H1 (cell line): ENCODE measurements around the gene CUTA. TPM values are rescaled to one million over a fixed set of nuclear protein-coding genes. Genes with fewer than 3 reads are reported as not detected.
A peak's percentile ranks its signal among the peaks of the same experiment; 100 is the strongest.

Experiments
- CTCF ChIA-PET: fragments of 300-600 bp; sonication (Branson Sonifier 250); formaldehyde crosslinking; loops from one replicate; lab custom pipeline; 2021; ENCODE audit not compliant: partially characterized antibody; lab: Charles Lee
- POLR2A ChIA-PET: fragments of 300-600 bp; sonication (Branson Sonifier 250); formaldehyde crosslinking; loops from one replicate; lab custom pipeline; 2021; ENCODE audit warnings: inconsistent platforms; ENCODE audit not compliant: partially characterized antibody; lab: Charles Lee
- DNase-seq, 2 experiments: peaks; one replicate each; pipeline versions ENCODE4 v3.0.0 to v3.0.0-alpha.2; 2010 to 2022; ENCODE audit warnings: low spot score in 2 of 2, low read depth in 1 of 2, mixed read lengths in 1 of 2
- FAIRE-seq: peaks from 2 replicates; lab custom pipeline; 2011; peaks lifted over from hg19 to GRCh38; lab: Jason Lieb, UNC
- H2AFZ ChIP-seq: 2 replicates; pipeline ENCODE4 v1.8.1; 2012; ENCODE audit warnings: low read length, inconsistent platforms
- H2AK5ac ChIP-seq: 2 replicates; pipeline ENCODE4 v1.6.1; 2013; ENCODE audit warnings: low read depth, low read length
- H2BK120ac ChIP-seq: replicated peaks from 2 replicates; pipeline ENCODE3; 2013; ENCODE audit warnings: low read depth, low read length, inconsistent platforms
- H2BK12ac ChIP-seq: 2 replicates; pipeline ENCODE4 v1.6.1; 2013; ENCODE audit warnings: low read depth, low read length
- H2BK15ac ChIP-seq: 2 replicates; pipeline ENCODE4 v1.6.1; 2013; ENCODE audit warnings: low read length
- H2BK20ac ChIP-seq: 2 replicates; pipeline ENCODE4 v1.6.1; 2013; ENCODE audit warnings: low read length
- H2BK5ac ChIP-seq: 2 replicates; pipeline ENCODE4 v1.6.1; 2013; ENCODE audit warnings: low read depth, low read length
- H3K14ac ChIP-seq: 2 replicates; pipeline ENCODE4 v1.6.1; 2013; ENCODE audit warnings: inconsistent platforms; ENCODE audit not compliant: insufficient read length
- H3K18ac ChIP-seq: 2 replicates; pipeline ENCODE4 v1.6.1; 2013; ENCODE audit warnings: low read length; ENCODE audit errors: extremely low read depth
- H3K23ac ChIP-seq: 2 replicates; pipeline ENCODE4 v1.6.1; 2013; ENCODE audit warnings: inconsistent platforms; ENCODE audit not compliant: insufficient read length
- H3K23me2 ChIP-seq: 2 replicates; pipeline ENCODE4 v1.6.1; 2013; ENCODE audit warnings: low read depth, low read length
- H3K27ac ChIP-seq: 2 replicates; pipeline ENCODE4 v1.6.1; 2011; ENCODE audit warnings: low read depth, low read length, inconsistent platforms
- H3K27me3 ChIP-seq, 4 experiments: replicated peaks in 1 of 4; 1 replicate in 1 of 4; 2 replicates in 3 of 4; pipeline versions ENCODE4 v1.6.1 to v1.8.1; 2011 to 2013; ENCODE audit warnings: low read length in 3 of 4, mild to moderate bottlenecking in 3 of 4, inconsistent platforms in 2 of 4, mixed read lengths in 2 of 4, moderate library complexity in 1 of 4; ENCODE audit not compliant: control insufficient read depth in 3 of 4, insufficient read depth in 3 of 4; ENCODE audit errors: extremely low read depth in 1 of 4
- H3K36me3 ChIP-seq, 4 experiments: 2 replicates each; pipeline versions ENCODE4 v1.6.1 to v1.8.1; 2011 to 2013; ENCODE audit warnings: mild to moderate bottlenecking in 4 of 4, low read length in 3 of 4, moderate library complexity in 2 of 4, control low read depth in 1 of 4, inconsistent platforms in 1 of 4; ENCODE audit not compliant: insufficient read depth in 4 of 4, control insufficient read depth in 2 of 4
- H3K4ac ChIP-seq: replicated peaks from 2 replicates; pipeline ENCODE3; 2013; ENCODE audit warnings: low read length, low read depth, mixed read lengths, inconsistent platforms; ENCODE audit not compliant: insufficient read length
- H3K4me1 ChIP-seq, 4 experiments: replicated peaks in 1 of 4; 1 replicate in 1 of 4; 2 replicates in 3 of 4; pipeline versions ENCODE4 v1.6.1 to v1.8.1; 2011 to 2013; ENCODE audit warnings: low read length in 3 of 4, inconsistent platforms in 2 of 4, mixed read lengths in 1 of 4; ENCODE audit not compliant: insufficient read depth in 4 of 4, control insufficient read depth in 3 of 4
- H3K4me2 ChIP-seq, 2 experiments: 2 replicates each; pipeline versions ENCODE4 v1.6.1 to v1.8.1; 2011 to 2013; ENCODE audit warnings: low read depth in 2 of 2, low read length in 2 of 2, control low read depth in 1 of 2, inconsistent platforms in 1 of 2, mild to moderate bottlenecking in 1 of 2; ENCODE audit not compliant: insufficient read depth in 1 of 2
- H3K4me3 ChIP-seq, 4 experiments: fragments of 200-600, 300-600 bp in 1 of 4; sonication (generic), shearing (Covaris generic), sonication (Bioruptor Twin) in 1 of 4; 2 replicates each; pipeline versions ENCODE4 v1.5.1 to v1.8.1; 2011 to 2016; ENCODE audit warnings: low read length in 4 of 4, low read depth in 3 of 4, control low read depth in 2 of 4, inconsistent platforms in 2 of 4, mild to moderate bottlenecking in 2 of 4, mixed read lengths in 1 of 4, moderate library complexity in 1 of 4; ENCODE audit not compliant: insufficient read depth in 2 of 4; ENCODE audit errors: extremely low read depth in 1 of 4
- H3K56ac ChIP-seq: replicated peaks from 2 replicates; pipeline ENCODE3; 2013; ENCODE audit warnings: low read depth, mild to moderate bottlenecking, mixed read lengths, low read length, inconsistent platforms; ENCODE audit not compliant: insufficient read length
- H3K79me1 ChIP-seq: 2 replicates; pipeline ENCODE4 v1.6.1; 2013; ENCODE audit warnings: low read depth, low read length, control low read depth
- H3K79me2 ChIP-seq, 2 experiments: 2 replicates each; pipeline versions ENCODE4 v1.6.1 to v1.8.1; 2012 to 2013; ENCODE audit warnings: low read length in 2 of 2, mild to moderate bottlenecking in 2 of 2, inconsistent platforms in 1 of 2; ENCODE audit not compliant: insufficient read depth in 2 of 2, control insufficient read depth in 1 of 2
- H3K9ac ChIP-seq, 4 experiments: replicated peaks in 1 of 4; 1 replicate in 1 of 4; 2 replicates in 3 of 4; pipeline versions ENCODE4 v1.6.1 to v1.8.1; 2011 to 2013; ENCODE audit warnings: low read depth in 3 of 4, low read length in 3 of 4, control low read depth in 2 of 4, mild to moderate bottlenecking in 2 of 4, moderate library complexity in 2 of 4, inconsistent platforms in 1 of 4; ENCODE audit errors: extremely low read depth in 1 of 4
- H3K9me3 ChIP-seq, 2 experiments: 2 replicates each; pipeline versions ENCODE4 v1.6.1 to v1.8.1; 2012 to 2013; ENCODE audit warnings: mild to moderate bottlenecking in 2 of 2, moderate library complexity in 2 of 2, control low read depth in 1 of 2, inconsistent platforms in 1 of 2, low read depth in 1 of 2, low read length in 1 of 2, mixed read lengths in 1 of 2; ENCODE audit not compliant: insufficient read depth in 2 of 2
- H4K20me1 ChIP-seq, 2 experiments: replicated peaks in 1 of 2; 2 replicates each; pipeline versions ENCODE3 to v1.8.1; 2011 to 2013; ENCODE audit warnings: inconsistent platforms in 2 of 2, low read length in 2 of 2, mild to moderate bottlenecking in 1 of 2; ENCODE audit not compliant: insufficient read depth in 2 of 2, control insufficient read depth in 1 of 2
- H4K5ac ChIP-seq: 2 replicates; pipeline ENCODE4 v1.6.1; 2013; ENCODE audit warnings: low read length, low read depth, mixed read lengths, inconsistent platforms; ENCODE audit not compliant: insufficient read length
- H4K8ac ChIP-seq: 2 replicates; pipeline ENCODE4 v1.8.0; 2013; ENCODE audit warnings: mild to moderate bottlenecking, moderate library complexity, low read length, inconsistent platforms; ENCODE audit not compliant: insufficient read depth; ENCODE audit errors: extremely low read depth
- H4K91ac ChIP-seq: replicated peaks from 2 replicates; pipeline ENCODE3; 2013; ENCODE audit warnings: low read length, mixed read lengths, inconsistent platforms; ENCODE audit not compliant: insufficient read length
- ASH2L ChIP-seq: fragments of 200-600, 300-600 bp; sonication (generic); IDR thresholded peaks from one replicate; pipeline ENCODE4 v1.7.1; 2017; ENCODE audit warnings: low read length
- CBX5 ChIP-seq: fragments of 300-800, 300-1000 bp; sonication (generic); IDR thresholded peaks from 2 replicates; pipeline ENCODE4 v1.7.1; 2016; ENCODE audit warnings: antibody characterized with exemption, low read length, low read depth
- EZH2 ChIP-seq: fragments of 200-600 bp; sonication (generic); IDR thresholded peaks from 2 replicates; pipeline ENCODE4 v1.7.1; 2012; ENCODE audit warnings: low read depth, mild to moderate bottlenecking, moderate library complexity, low read length, inconsistent platforms; ENCODE audit not compliant: severe bottlenecking
- GABPA ChIP-seq: IDR thresholded peaks from 2 replicates; pipeline ENCODE4 v1.6.1; 2011; ENCODE audit warnings: mild to moderate bottlenecking, low read length, moderate library complexity, borderline replicate concordance; ENCODE audit not compliant: insufficient read depth
- GTF2F1 ChIP-seq: IDR thresholded peaks from 2 replicates; pipeline ENCODE4 v1.6.1; 2012; ENCODE audit warnings: low read depth, low read length, improper control_type of control experiment, borderline replicate concordance
- JUND ChIP-seq: IDR thresholded peaks from 2 replicates; pipeline ENCODE4 v1.6.1; 2011; ENCODE audit warnings: mild to moderate bottlenecking, improper control_type of control experiment, low read length
- MAX ChIP-seq: IDR thresholded peaks from 2 replicates; pipeline ENCODE4 v1.6.1; 2012; ENCODE audit warnings: inconsistent platforms
- POLR2A ChIP-seq, 2 experiments: IDR thresholded peaks; 1 replicate in 1 of 2; 2 replicates in 1 of 2; pipeline ENCODE4 v1.6.1; 2011; ENCODE audit warnings: low read depth in 2 of 2, low read length in 2 of 2, mild to moderate bottlenecking in 2 of 2; ENCODE audit errors: control extremely low read depth in 1 of 2
- RBBP5 ChIP-seq: IDR thresholded peaks from 2 replicates; pipeline ENCODE4 v1.7.1; 2012; ENCODE audit warnings: low read depth, mild to moderate bottlenecking, inconsistent platforms, low read length, moderate library complexity, borderline replicate concordance
- WGBS, 2 experiments: shearing (Covaris generic) in 1 of 2; methylation state at CpG; one replicate each; pipeline versions ENCODE4 v1.1.6 to v1.1.7; 2013 to 2015; ENCODE audit warnings: low lambda C conversion rate in 2 of 2, mixed read lengths in 2 of 2, inconsistent platforms in 1 of 2, low coverage in 1 of 2, missing lambda C conversion rate in 1 of 2; ENCODE audit not compliant: insufficient replicate concordance in 2 of 2, insufficient coverage in 1 of 2, insufficient read length in 1 of 2; ENCODE audit errors: extremely low coverage in 1 of 2, missing lambda C conversion rate in 1 of 2; 5-methylcytosine and 5-hydroxymethylcytosine counted together
- polyA plus RNA-seq, 7 experiments: library from polyadenylated mRNA; depleted of rRNA in 3 of 7; stranded (reverse) in 5 of 7; unstranded in 2 of 7; fragments of >200 nt in 5 of 7; fragments of 200-250 nt in 2 of 7; gene quantifications; 1 replicate in 5 of 7; 2 replicates in 1 of 7; 4 replicates in 1 of 7; pipeline versions ENCODE4 v1.2.1 to v1.2.3, GENCODE V29; 2011 to 2013; ENCODE audit warnings: missing spikeins in 2 of 7, mixed read lengths in 2 of 7
- total RNA-seq: library from RNA; stranded (reverse); fragmentation: NEBNext Ultra II Directional; extraction: Animal tissue kit (Norgen Biotek cat#: 25700); gene quantifications from 2 replicates; pipeline ENCODE4 v1.2.1, GENCODE V29; 2021

The CUTA gene
- total and polyA plus RNA-seq, 2 of the 8 experiments (the other 6 are each of a cell fraction or from before 2014, with no cell fraction given) = 297 to 460 TPM

DNA sequence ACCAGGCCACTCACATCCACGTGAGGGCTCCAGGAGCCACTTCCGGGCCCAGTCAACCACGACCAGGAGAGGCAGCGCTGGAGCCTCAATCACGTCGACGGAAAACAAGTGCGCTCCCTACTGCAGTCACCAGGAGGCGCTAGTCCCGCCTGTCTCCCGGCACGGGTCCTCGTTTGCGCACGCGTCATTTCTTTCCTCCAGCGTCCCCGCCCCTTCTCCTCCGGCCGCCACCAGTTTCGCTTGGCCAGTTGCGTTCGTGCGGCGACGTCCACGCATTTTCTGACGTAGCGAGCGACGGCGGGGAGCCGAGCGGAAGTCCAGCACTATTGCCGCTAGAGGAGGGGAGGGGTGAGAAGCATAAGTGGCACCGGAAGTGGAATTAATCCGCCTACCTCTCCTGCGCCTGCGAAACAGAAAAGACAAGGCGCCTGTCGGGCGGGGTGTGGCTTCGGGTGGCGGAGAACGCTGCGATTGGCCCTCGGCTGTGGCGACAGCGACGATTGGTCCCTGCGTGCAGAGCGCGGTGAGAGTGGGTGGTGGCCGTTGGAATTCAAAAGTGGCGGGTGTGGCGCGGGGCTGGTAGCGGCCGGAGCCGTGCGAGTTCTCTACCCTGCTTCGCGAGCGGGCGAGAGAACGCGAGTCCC lies 26.5 kb downstream of the CUTA start, which contains the start of gene KIFC1:
Gene KIFC1 (plus strand): TSS at position 546 of the 644 bp plus-strand sequence. CDS start 163 bp downstream, outside the sequence.
- Histone ChIP-seq H3K56ac (peak within 1 kb of the TSS; percentile 71), H4K5ac (peak within 1 kb of the TSS; percentile 73), H2BK15ac (peak within 1 kb of the TSS; percentile 7), H2AK5ac (0 out of 2 replicates have a peak within 1 kb of the TSS, but pooled peaks have one; percentile 5), H3K36me3 (no peaks in the 10 kb centered on the region), H2BK120ac (no peak within 1 kb of the TSS), H2AFZ (peak within 1 kb of the TSS; percentile 84), H3K9ac (peak within 1 kb of the TSS; percentile 49 to 88 (median 76)), H3K4ac (peak within 1 kb of the TSS; percentile 83), H3K4me2 (peak within 1 kb of the TSS; percentile 83 to 95), H4K20me1 (peaks cover 2 to 7% of the 10 kb centered on the region in 2 experiments), H4K91ac (peak within 1 kb of the TSS; percentile 30), H2BK20ac (no peak within 1 kb of the TSS), H2BK5ac (peak within 1 kb of the TSS; percentile 79), H3K4me3 (peak within 1 kb of the TSS; percentile 81 to 82 (median 82)), H3K79me2 (peaks cover 37 to 45% of the 10 kb centered on the region in 2 experiments), H3K9me3 (no peaks in the 10 kb centered on the region), H3K27ac (peak within 1 kb of the TSS; percentile 70; the same call in 1 of the 2 replicates), H3K14ac (no peak within 1 kb of the TSS), H4K8ac (no peak within 1 kb of the TSS), H3K27me3 (no peaks in the 10 kb centered on the region), H3K79me1 (peaks cover 3% of the 10 kb centered on the region), H3K23me2 (peaks cover 6% of the 10 kb centered on the region; the same call in 1 of the 2 replicates), H3K18ac (peak within 1 kb of the TSS; percentile 27; the same call in 1 of the 2 replicates), H3K23ac (no peak within 1 kb of the TSS), H2BK12ac (peak within 1 kb of the TSS; percentile 84), H3K4me1 (peaks cover 0 to 6% (median 3%) of the 10 kb centered on the region in 4 experiments; a peak in 4 of 7 replicates)
- WGBS, 2 experiments = 1% methylated on average over 39 of the region's 67 CpGs; no CpG with 5 or more reads in 1 of the 2 experiments
- FAIRE-seq (peak; percentile 60), DNase-seq (peak; percentile 99 to 100)
- ChIA-PET POLR2A (interaction anchor here (0.6 to 2.6 kb wide), 11 partner anchors 9 to 422 kb away, joined by 3 to 10 read pairs (median 4); partner anchors contain the start of genes RPS18, VPS52, ZBTB22 and ZBTB9), CTCF (interaction anchor here (0.7 to 1.6 kb wide), 21 partner anchors 9 to 192 kb away, joined by 3 to 8 read pairs (median 4); no protein-coding TSS in a partner anchor)
- TF ChIP-seq JUND (0 out of 2 replicates have a peak, but pooled peaks have one; percentile 54), POLR2A (IDR thresholded peaks at IDR 0.05; ENCODE audit: control extremely low read depth in 1 of 2, low read depth in 2 of 2, low read length in 2 of 2) (peak in 1 of 2 experiments; percentile 43; a peak in 1 of 3 replicates), CBX5 (no peak), RBBP5 (peak; percentile 52; the same call in 1 of the 2 replicates), MAX (peak; percentile 88), GABPA (peak; percentile 77; the same call in 1 of the 2 replicates), ASH2L (no peak), GTF2F1 (peak; percentile 25; the same call in 1 of the 2 replicates), EZH2 (no peak)
